Stimulated activated naive CD8-positive, alpha-beta T cell treated with anti-CD3 and anti-CD28 coated beads, Interleukin-15, Interleukin-2, amounts not matched to agents 100 U/mL and 50 U/mL, for 24 hours (primary cell): ENCODE measurements around the gene ZCCHC12.

Source experiments
- ATAC-seq: fragments of 150-1000 bp; cut with Tn5 transposase; one replicate; pipeline ENCODE4 v1.10.0; 2021
- DNase-seq: peaks from one replicate; pipeline ENCODE4 v3.0.0; 2021

The ZCCHC12 gene

DNA sequence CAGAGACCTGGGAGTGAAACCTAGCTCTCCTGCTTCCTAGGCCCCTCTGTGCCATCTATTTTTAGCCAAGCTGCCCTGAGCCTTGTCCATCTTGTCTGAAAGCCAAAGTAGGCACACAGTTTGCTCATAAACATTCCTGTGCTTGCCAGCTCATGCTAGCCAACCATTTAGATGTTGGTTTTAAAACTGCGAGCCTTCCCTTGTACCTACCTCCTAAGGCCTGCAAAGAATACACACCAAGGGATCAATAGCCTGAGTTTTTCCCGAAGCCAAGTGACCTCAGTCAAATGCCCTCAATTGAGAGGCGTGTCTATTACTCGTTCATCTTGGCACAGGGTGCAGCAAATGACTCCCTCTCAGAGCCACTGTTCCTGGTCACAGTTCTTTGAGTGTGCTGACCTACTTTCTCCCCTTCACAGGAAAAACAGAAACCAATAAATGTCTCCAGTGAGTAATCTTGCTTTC, 48.5 kb downstream of the ZCCHC12 start:
- ATAC-seq, result no peak

More for the DNA sequence above, 48.5 kb downstream of the ZCCHC12 start:
- no peak for DNase-seq
